AG04450 (cell line): ENCODE measurements around the gene ECSIT. TPM values are rescaled to one million over a fixed set of nuclear protein-coding genes. Genes with fewer than 3 reads are reported as not detected.

Experiments used
- CTCF ChIA-PET: fragments of 300-600, 350-600 bp; formaldehyde crosslinking; extraction: SDS; loops from one replicate; lab custom pipeline; 2022; ENCODE audit warnings: antibody characterized with exemption, inconsistent platforms; lab: Charles Lee
- POLR2A ChIA-PET: fragments of 350-600 bp; formaldehyde crosslinking; extraction: SDS; loops from one replicate; lab custom pipeline; 2021; ENCODE audit warnings: antibody characterized with exemption, inconsistent platforms; lab: Yijun Ruan, JAX
- DNase-seq: peaks from one replicate; pipeline ENCODE4 v3.0.0-alpha.2; 2011; ENCODE audit warnings: low read depth, low spot score
- H3K27ac ChIP-seq: one replicate; pipeline ENCODE4 v1.5.1; 2012; ENCODE audit warnings: low read depth, low read length, control low read depth
- H3K27me3 ChIP-seq: one replicate; pipeline ENCODE4 v1.6.0; 2012; ENCODE audit warnings: low read length; ENCODE audit not compliant: control insufficient read depth, insufficient read depth
- H3K4me3 ChIP-seq: 2 replicates; pipeline ENCODE4 v1.5.1; 2011; ENCODE audit warnings: mild to moderate bottlenecking, low read depth, low read length, control low read depth
- H3K9me3 ChIP-seq: 2 replicates; pipeline ENCODE4 v1.5.1; 2012; ENCODE audit warnings: low read length; ENCODE audit not compliant: control insufficient read depth, insufficient read depth
- CTCF ChIP-seq: IDR thresholded peaks from 2 replicates; pipeline ENCODE4 v1.5.1; 2011; ENCODE audit warnings: low read depth, low read length, control low read depth, inconsistent platforms
- polyA plus RNA-seq: library from polyadenylated mRNA; depleted of rRNA; stranded (reverse); fragments of >200 nt; gene quantifications from 2 replicates; pipeline ENCODE4 v1.2.3, GENCODE V29; 2011

Gene ECSIT
- polyA plus RNA-seq, 1 experiment, result 28.2 TPM

- peaks cover 13% of the 10 kb centered on the region; the same call in 1 of the 2 replicates for H3K9me3 ChIP-seq
- CTCF ChIA-PET, result interaction anchor here (1.1 to 2.2 kb wide), 2 partner anchors 187 to 238 kb away, joined by 3 to 22 read pairs; no protein-coding TSS in a partner anchor
- DNase-seq, result no peak
- POLR2A ChIA-PET, result no interaction called here
- H3K4me3 ChIP-seq, result peak within 1 kb of the TSS; percentile 32; the same call in 1 of the 2 replicates
- peaks cover 46% of the 10 kb centered on the region for H3K27me3 ChIP-seq
- no peak for TF ChIP-seq CTCF
- H3K27ac ChIP-seq, result no peak within 1 kb of the TSS
Observed at GRCh38 chr19:11480715-11481533, 48.0 kb downstream of the ECSIT start, which contains the start of gene ELAVL3. ELAVL3 (minus strand) TSS chr19:11481046; CDS start chr19:11480608, 438 bp downstream.

GRCh38 chr19:11479898-11480714, 48.8 kb downstream of the ECSIT start:
- Histone ChIP-seq H3K4me3 (no peak overlapping the region), H3K9me3 (peaks cover 13% of the 10 kb centered on the region; the same call in 1 of the 2 replicates), H3K27me3 (peaks cover 46% of the 10 kb centered on the region), H3K27ac (no peak overlapping the region)
- no peak for TF ChIP-seq CTCF
- ChIA-PET POLR2A (no interaction called here), CTCF (no interaction called here)
- no peak for DNase-seq

GRCh38 chr19:11479090-11479897, 49.6 kb downstream of the ECSIT start:
- Histone ChIP-seq H3K27me3 (peaks cover 46% of the 10 kb centered on the region), H3K4me3 (no peak overlapping the region), H3K9me3 (peaks cover 13% of the 10 kb centered on the region; the same call in 1 of the 2 replicates), H3K27ac (no peak overlapping the region)
- TF ChIP-seq CTCF, result no peak
- no peak for DNase-seq
- ChIA-PET POLR2A (no interaction called here), CTCF (interaction anchor here (0.6 kb wide), 1 partner anchor 185 kb away, joined by 3 read pairs; no protein-coding TSS in a partner anchor)

DNA sequence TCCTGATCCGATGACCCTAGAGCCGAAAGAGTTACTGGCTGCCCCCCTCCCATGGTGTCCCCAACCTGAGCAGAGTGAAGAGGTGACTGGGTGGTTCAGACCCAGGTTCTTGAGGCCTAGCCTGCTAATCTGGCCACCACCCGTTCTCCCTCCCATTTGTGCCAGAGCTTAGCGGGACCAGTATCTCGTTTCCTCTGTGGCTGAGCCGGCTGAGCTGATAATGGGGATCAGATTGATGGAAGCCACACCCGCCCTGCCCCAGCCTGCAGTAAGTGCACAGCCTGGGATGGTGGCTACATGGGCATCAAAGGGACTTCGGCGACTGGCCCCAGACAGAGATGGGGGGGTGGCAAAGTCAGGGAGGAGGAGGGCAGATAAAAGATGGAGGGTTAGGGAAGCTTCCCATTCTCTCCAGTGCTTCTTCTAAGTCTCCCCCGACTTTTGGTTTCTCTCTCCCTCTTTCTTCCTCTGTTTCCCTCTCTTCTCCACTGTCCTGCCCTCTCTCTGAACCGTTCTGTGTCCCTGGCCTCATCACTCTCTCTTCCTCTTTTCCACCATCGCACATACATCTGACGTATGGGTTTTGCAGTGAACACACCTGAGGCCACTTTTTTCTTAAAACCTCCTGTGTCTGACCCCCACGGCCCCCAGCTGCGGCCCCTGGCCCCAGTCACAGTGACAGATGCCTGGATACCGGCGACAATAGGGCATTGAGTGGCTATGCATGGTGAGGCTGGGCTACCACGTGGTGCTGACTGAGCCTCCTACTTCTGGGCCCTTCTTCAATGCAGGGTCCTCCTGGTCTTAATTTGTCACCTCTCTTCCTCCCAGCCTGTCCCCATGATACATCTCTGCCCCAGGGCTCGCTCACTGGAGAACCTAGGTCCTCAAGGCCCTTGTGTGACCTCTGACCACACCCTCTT, 50.5 kb downstream of the ECSIT start:
- Histone ChIP-seq H3K27ac (no peak overlapping the region), H3K9me3 (peaks cover 13% of the 10 kb centered on the region; the same call in 1 of the 2 replicates), H3K27me3 (peaks cover 46% of the 10 kb centered on the region), H3K4me3 (no peak overlapping the region)
- POLR2A ChIA-PET, result no interaction called here
- CTCF ChIA-PET, result no interaction called here
- TF ChIP-seq CTCF, result no peak
- no peak for DNase-seq
